GM18520 (cell line): ENCODE measurements around the gene PCSK7.

Experiments
- ATAC-seq: cut with Tn5 transposase; IDR thresholded peaks from one replicate; pipeline ENCODE4 v1.9.1; 2021; ENCODE audit not compliant: unreplicated experiment

Gene PCSK7

DNA sequence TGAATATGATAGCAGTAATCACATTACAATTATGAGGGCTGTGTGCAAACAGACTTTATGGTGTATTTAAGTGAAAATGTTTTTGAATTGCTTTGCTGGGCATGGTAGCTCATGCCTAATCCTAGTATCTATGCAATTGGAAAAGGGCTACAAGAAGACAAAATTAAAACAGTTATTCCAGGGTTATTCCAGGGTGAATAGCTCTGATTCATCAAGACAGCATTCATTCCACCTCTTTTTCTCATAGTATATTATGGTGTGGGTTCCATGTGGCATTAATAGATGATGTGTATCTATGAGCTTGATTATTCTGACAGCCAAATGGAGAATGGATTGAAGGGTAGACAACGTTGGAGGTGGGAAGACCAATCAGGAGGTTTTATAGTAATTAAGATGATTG, 65.4 kb downstream of the PCSK7 start:
- ATAC-seq, result no peak

DNA sequence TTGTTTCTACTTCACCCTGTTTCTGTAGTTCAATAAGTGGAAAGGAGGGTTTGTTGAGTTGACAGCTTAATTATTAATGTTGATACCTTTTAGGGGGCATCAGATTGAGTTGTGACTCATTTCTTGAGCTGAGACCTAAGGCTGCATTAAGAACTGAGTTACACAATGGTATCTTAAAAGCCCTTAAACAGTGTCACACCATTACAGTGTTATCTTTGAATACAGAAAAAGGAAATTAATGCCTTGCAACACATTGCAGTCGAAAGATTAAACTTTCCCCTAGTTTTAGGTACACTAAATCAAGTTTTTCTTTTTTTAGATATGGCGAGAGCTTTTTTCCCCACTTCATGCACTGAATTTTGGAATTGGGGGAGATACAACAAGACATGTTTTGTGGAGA, 71.0 kb downstream of the PCSK7 start:
- ATAC-seq, result no peak

DNA sequence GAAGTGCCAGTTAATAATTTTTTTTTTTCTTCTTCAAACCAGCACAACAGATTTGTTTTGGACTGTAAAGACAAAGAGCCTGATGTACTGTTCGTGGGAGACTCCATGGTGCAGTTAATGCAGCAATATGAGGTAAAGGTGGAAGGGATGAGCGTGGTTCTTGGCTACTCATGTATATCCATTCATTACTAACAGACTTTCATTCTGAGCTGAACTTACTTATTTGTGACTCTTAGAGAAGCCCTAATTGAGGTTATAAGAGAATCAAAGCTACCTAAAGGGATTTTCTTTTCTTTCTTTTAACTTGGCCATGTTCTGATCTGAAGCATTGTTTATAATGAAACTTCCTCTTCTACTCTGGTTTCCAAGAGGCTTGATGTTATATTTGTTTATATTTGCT, 72.0 kb downstream of the PCSK7 start:
- no peak for ATAC-seq

DNA sequence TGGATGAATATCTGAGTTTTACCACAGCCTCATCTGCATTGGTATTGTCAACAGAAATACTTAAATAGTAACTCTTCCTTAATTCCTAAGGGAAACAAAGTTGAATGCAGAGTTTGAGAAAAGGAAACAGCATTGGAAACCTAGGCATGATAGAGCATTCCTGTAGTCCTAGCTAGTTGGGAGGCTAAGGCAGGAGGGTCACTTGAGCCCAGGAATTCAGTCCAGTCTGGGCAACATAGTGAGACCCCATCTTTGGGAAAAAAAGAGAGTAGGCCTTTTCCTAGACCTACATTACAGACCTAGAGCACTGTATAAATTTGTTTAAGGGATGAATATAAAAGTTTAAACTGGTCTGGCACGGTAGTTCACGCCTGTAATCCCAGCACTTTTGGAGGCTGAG, 74.4 kb downstream of the PCSK7 start:
- no peak for ATAC-seq

DNA sequence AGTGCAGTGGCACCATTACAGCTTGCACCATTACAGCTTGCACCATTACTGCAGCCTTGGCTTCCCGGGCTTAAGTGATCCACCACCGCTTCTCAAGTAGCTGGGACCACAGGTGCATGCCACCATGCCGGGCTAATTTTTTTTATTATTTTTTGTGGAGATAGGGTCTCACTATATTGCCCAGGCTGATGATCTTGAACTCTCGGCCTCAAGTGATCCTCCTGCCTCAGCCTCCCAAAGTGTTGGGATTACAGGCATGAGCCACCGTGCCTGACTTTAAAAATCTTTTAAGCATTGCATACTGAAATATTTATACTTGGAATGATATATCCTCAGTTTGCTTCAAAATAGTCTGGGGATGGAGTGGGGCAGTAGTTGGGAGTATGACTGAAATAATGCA, 77.4 kb downstream of the PCSK7 start:
- ATAC-seq, result no peak
